Epithelial cell of esophagus (primary cell): ENCODE measurements around the gene SMARCD3.

Experiments used
- DNase-seq: peaks from one replicate; pipeline ENCODE4 v3.0.0; 2010; ENCODE audit warnings: low read depth
- H3K4me3 ChIP-seq: 2 replicates; pipeline ENCODE4 v1.5.1; 2011; ENCODE audit warnings: mild to moderate bottlenecking, low read length, control low read depth
- TF ChIP-seq, protein P1 (sequence below): IDR thresholded peaks from 2 replicates; pipeline ENCODE4 v1.5.1; 2011; ENCODE audit warnings: low read depth, mild to moderate bottlenecking, low read length, control low read depth, inconsistent platforms; ENCODE audit not compliant: insufficient read depth; ENCODE audit errors: missing control alignments

The SMARCD3 gene

DNA sequence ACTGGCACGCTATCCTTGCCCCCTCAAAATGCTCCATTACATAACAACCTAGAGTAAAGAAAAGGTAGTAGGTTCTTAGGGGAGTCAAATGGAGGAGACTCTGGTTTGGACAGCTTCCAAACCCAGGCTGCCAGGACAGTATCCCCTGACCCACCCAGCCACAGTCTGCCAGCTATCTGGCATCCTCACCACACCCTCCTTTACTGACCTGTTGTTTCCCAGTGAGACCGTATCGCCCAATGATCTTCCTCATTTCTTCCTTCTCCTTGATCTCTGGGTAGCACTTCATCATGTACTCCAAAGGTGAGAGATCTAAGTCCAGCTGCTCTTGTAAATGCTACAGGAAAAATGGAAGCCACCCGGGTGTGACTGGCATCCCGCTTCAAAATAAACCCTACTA lies 33.1 kb downstream of the SMARCD3 start:
- H3K4me3 ChIP-seq: no peak overlapping the region
- DNase-seq: no peak
- TF ChIP-seq, protein P1, sequence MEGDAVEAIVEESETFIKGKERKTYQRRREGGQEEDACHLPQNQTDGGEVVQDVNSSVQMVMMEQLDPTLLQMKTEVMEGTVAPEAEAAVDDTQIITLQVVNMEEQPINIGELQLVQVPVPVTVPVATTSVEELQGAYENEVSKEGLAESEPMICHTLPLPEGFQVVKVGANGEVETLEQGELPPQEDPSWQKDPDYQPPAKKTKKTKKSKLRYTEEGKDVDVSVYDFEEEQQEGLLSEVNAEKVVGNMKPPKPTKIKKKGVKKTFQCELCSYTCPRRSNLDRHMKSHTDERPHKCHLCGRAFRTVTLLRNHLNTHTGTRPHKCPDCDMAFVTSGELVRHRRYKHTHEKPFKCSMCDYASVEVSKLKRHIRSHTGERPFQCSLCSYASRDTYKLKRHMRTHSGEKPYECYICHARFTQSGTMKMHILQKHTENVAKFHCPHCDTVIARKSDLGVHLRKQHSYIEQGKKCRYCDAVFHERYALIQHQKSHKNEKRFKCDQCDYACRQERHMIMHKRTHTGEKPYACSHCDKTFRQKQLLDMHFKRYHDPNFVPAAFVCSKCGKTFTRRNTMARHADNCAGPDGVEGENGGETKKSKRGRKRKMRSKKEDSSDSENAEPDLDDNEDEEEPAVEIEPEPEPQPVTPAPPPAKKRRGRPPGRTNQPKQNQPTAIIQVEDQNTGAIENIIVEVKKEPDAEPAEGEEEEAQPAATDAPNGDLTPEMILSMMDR: no peak

DNA sequence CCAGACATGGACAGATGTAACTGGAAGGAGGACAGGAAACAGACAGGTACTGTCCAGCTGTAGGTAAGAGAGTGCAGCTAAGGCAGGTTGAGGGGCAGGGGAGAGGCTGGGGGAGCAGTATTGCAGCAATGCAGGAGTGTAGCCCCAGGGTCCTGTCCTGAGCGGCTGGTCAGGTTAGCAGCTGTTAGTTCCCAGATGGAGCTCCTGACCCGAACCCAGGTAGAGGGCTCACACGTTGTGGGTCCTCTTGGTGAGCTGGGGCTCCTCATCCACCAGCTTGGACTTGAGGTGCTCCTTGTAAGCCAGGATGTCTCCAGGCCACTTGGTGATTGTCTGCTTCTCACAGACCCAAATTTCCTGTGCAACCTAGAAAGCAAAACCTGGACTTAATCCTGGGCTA lies 34.7 kb downstream of the SMARCD3 start:
- TF ChIP-seq, protein P1: no peak
- no peak for DNase-seq
- H3K4me3 ChIP-seq: no peak overlapping the region

DNA sequence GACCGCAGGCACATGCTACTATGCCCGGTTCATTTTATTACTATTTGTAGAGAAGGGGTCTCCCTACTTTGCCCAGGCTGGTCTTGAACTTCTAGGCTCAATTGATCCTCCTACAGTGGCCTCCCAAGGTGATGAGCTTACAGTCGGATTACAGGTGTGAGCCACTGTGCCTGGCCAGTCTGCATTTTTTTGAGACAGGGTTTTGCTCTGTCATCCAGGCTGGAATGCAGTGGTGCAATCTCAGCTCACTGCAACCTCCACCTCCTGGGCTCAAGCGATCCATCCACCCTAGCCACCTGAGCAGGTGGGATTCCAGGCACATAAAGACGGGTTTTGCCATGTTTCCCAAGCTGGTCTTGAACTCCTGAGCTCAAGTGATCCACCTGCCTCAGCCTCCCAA lies 35.9 kb downstream of the SMARCD3 start:
- no peak overlapping the region for H3K4me3 ChIP-seq
- TF ChIP-seq, protein P1: no peak
- peak; percentile 62 for DNase-seq

DNA sequence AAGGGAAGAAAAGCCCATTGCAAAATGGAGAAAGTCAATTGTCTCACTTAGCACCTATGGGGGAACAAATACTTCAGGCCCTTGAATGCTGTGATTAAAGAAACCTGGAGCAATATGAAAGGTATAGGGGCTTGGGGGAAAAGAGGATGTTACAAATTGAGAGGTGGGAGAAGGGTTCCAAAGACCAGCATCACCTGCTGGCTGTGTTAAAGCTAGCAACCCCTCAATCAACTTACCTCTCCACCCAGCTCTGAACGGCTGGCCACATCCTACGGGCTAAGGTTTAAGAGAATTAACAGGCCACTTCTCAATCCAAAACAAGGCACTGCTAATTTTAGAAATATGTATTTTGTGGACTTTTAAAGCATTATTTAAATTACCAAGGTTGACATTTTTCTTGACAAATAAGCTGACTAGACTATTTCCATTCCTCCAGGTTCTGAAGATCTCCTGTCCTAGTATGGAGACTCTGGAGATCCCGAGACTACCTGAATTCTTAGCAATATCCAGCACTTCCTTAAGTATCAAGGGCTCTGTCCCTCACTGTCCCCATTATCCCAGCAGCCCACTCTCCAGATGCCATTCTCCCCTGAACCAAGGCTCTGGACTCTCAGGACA lies 37.2 kb downstream of the SMARCD3 start:
- TF ChIP-seq, protein P1: no peak
- no peak for DNase-seq
- no peak overlapping the region for H3K4me3 ChIP-seq

DNA sequence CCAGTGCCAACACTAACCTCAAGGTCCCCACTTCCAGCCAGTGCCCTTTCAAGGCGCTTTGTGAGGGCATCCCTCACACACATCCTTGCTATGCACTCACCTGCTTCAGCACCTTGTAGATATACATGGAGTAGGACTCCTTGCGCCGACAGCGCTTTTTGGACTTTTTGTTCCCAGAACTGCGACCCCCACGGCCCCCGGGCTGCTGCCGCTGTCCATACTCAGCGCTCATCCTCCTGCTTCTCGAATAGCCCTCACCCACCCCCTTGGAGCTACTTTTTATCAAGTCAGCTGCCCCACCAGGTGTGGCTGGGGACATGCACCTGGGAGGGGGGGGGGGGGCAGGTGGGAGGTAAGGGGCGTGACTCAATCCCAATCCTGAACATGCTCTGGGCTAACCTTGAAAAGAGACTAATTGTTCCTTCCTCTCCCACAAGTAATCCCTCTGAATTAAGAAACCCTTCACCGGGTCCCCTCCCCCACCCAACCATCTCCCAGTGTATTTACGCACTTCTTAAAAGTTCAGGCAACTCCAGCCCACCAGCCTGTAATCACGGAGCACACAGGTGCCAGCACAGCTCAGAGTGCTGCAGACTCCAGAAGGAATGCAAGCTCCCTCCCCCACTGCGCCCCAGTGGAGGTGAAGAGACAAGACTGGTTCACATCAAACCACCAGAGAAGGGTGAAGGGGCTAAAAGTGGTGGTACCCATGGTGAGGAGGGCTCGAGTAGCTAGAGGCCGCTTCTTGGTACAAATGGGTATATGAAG lies 38.2 kb downstream of the SMARCD3 start, which contains the start of gene H2BK1:
Gene H2BK1, minus strand, starts transcription at position 402 of the 768 bp plus-strand sequence. Its CDS starts 170 bp downstream, at position 232.
- no peak within 1 kb of the TSS for H3K4me3 ChIP-seq
- no peak for DNase-seq
- TF ChIP-seq, protein P1: no peak

DNA sequence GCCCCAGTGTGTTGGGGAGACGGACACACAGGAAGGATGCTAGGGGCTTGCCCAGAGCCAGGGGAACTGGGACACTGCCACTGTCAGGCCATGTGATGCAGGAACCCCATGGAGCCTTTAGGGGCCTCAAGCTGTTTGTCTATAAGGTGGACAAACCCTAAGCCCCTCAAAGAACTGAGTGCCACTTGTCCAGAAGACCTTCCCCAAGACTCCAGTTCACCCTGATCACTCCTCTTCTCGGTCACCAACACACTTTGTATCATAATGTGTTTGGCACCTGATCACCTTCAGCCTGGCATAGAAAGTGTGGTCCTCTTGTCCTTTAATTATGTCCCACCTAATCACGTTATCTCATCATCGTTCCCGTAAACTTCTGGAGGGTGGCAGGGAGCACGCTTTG lies 38.9 kb downstream of the SMARCD3 start:
- TF ChIP-seq, protein P1: no peak
- DNase-seq: no peak
- H3K4me3 ChIP-seq: no peak overlapping the region

DNA sequence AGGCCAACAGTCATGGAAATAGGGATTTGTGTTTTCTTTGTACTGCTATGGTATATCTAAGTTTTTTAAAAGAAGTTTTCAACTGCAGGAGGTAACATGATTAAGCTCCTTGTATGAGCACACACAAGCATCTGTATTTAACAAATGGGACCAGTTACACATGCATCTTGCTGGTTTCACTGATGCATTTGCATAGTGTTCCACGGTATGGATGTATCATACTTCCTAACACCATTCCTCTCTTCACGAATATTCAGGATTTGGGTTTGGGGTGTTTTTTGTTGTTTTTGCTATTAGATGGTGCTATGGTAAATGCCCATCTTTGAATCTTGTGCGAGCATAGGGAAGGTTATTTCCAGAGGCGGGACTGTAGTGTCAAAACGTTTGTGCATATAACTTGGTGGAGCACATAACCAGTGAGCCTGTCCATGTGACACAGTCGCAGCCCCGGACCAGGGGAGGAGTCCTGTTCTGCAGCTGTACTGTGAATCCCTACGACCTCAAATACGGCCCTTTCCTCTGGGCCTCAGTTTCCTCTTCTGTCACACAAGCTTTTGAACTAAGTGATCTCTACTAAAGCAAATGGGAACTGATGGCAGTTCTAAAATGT lies 40.1 kb downstream of the SMARCD3 start:
- no peak overlapping the region for H3K4me3 ChIP-seq
- DNase-seq: no peak
- TF ChIP-seq, protein P1: no peak
